Measurements from ENCODE around the gene IRAK1. TPM values are rescaled to one million over a fixed set of nuclear protein-coding genes. Genes with fewer than 3 reads are reported as not detected.

Gene IRAK1
- total and polyA plus RNA-seq, 9 of the 15 experiments (the other 6 are each of a cell fraction or from before 2014, with no cell fraction given), result 11.6 to 261 (median 91.6) TPM

GRCh38 chrX:154063234-154063633 lies 43.5 kb upstream of the IRAK1 start:
- no peaks in the 10 kb centered on the region for H3K27me3 ChIP-seq (ENCODE audit: control insufficient read depth in 2 of 2, insufficient read depth in 2 of 2, low read length in 2 of 2)
- intact Hi-C loops (cut with micrococcal nuclease), result no loop called here
- CTCF ChIA-PET (ENCODE audit: low intra/inter-chr PET ratio), result no interaction called here

GRCh38 chrX:154061801-154062200 lies 42.1 kb upstream of the IRAK1 start:
- CTCF ChIA-PET (ENCODE audit: low intra/inter-chr PET ratio), result no interaction called here
- in situ Hi-C loops (cut with MboI), result no loop called here
- no peak overlapping the region for H3K27ac ChIP-seq (ENCODE audit: extremely low read depth, low read depth, low read length)
- intact Hi-C loops (cut with micrococcal nuclease), result no loop called here
- DNase-seq (ENCODE audit: extremely low read depth in 1 of 4, low spot score in 3 of 4), result no peak
- peaks cover 93% of the 10 kb centered on the region for H3K79me2 ChIP-seq (ENCODE audit: control insufficient read depth, insufficient read depth, low read length)
- no peak overlapping the region for H2AFZ ChIP-seq (ENCODE audit: low read depth, low read length)
- H3K9me3 ChIP-seq (replicated peaks; ENCODE audit: control insufficient read depth, insufficient read depth, low read depth, low read length), result no peaks in the 10 kb centered on the region
- H3K4me3 ChIP-seq, result no peak overlapping the region
- FAIRE-seq, result no peak
- no TSS peak for BruUV-seq (replicated peaks)
- peak; percentile 54 for ATAC-seq
- H4K20me1 ChIP-seq (replicated peaks; ENCODE audit: control insufficient read depth, insufficient read depth, low read length), result peaks cover 31% of the 10 kb centered on the region
- WGBS (ENCODE audit: insufficient coverage, low coverage, missing lambda C conversion rate), result 67% methylated on average over 8 of the region's 8 CpGs
- peak overlapping the region in 1 of 2 experiments; percentile 28; a peak in 1 of 4 replicates for H3K9ac ChIP-seq (ENCODE audit: insufficient read depth in 1 of 2, low read depth in 2 of 2, low read length in 2 of 2)
- peaks cover 2 to 7% of the 10 kb centered on the region in 2 experiments; a peak in 3 of 5 replicates for H3K4me1 ChIP-seq (replicated peaks in 1 of 2; ENCODE audit: control insufficient read depth in 2 of 2, insufficient read depth in 2 of 2, low read length in 2 of 2)
- H3K9me1 ChIP-seq (ENCODE audit: control insufficient read depth, insufficient read depth, low read length), result no peaks in the 10 kb centered on the region
- H3K4me2 ChIP-seq (ENCODE audit: insufficient read depth, low read length), result no peak overlapping the region
- H3K36me3 ChIP-seq (ENCODE audit: control insufficient read depth, insufficient read depth, low read length), result peaks cover 50% of the 10 kb centered on the region
- POLR2A ChIA-PET, result interaction anchor here (0.8 to 1.0 kb wide), 2 partner anchors 9 to 243 kb away, joined by 3 to 4 read pairs; no protein-coding TSS in a partner anchor
- H3K27me3 ChIP-seq (ENCODE audit: control insufficient read depth in 2 of 2, insufficient read depth in 2 of 2, low read length in 2 of 2), result no peaks in the 10 kb centered on the region
- TF ChIP-seq KDM2B (CRISPR knock-in tag; IDR thresholded peaks at IDR 0.05), result no peak
- no peak for TF ChIP-seq IFI16 (CRISPR knock-in tag; IDR thresholded peaks at IDR 0.05)
- TF ChIP-seq ZBTB8A (IDR thresholded peaks at IDR 0.05; ENCODE audit: partially characterized antibody), result no peak
- TF ChIP-seq DDX20 (tag; IDR thresholded peaks at IDR 0.05; ENCODE audit: low read depth), result no peak
- TF ChIP-seq KLF16 (IDR thresholded peaks at IDR 0.05), result no peak
- TF ChIP-seq PTTG1 (tag; IDR thresholded peaks at IDR 0.05; ENCODE audit: low read depth), result no peak
- no peak for TF ChIP-seq ZNF212 (CRISPR knock-in tag; IDR thresholded peaks at IDR 0.05)
- TF ChIP-seq RBM39 (optimal IDR thresholded peaks at IDR 0.05; ENCODE audit: low read depth, low read length), result no peak
- TF ChIP-seq NR1H2 (CRISPR knock-in tag; IDR thresholded peaks at IDR 0.05), result no peak
- TF ChIP-seq CSDE1 (IDR thresholded peaks at IDR 0.05), result no peak
- no peak for TF ChIP-seq ZNF133 (CRISPR knock-in tag; IDR thresholded peaks at IDR 0.05)
- TF ChIP-seq GATAD2A (IDR thresholded peaks at IDR 0.05), result no peak
- TF ChIP-seq SAFB2 (IDR thresholded peaks at IDR 0.05; ENCODE audit: borderline replicate concordance, low read depth, low read length, severe bottlenecking), result no peak

More at GRCh38 chrX:154063234-154063633, 43.5 kb upstream of the IRAK1 start:
- no peak overlapping the region for H3K4me2 ChIP-seq (ENCODE audit: insufficient read depth, low read length)
- no peak for FAIRE-seq
- no peak overlapping the region for H2AFZ ChIP-seq (ENCODE audit: low read depth, low read length)
- POLR2A ChIA-PET, result interaction anchor here (0.7 kb wide), 1 partner anchor 712 kb away, joined by 3 read pairs; no protein-coding TSS in a partner anchor
- in situ Hi-C loops (cut with MboI), result no loop called here
- H3K27ac ChIP-seq (ENCODE audit: extremely low read depth, low read depth, low read length), result no peak overlapping the region
- H3K9me1 ChIP-seq (ENCODE audit: control insufficient read depth, insufficient read depth, low read length), result no peaks in the 10 kb centered on the region
- H3K4me3 ChIP-seq, result no peak overlapping the region
- peaks cover 39% of the 10 kb centered on the region for H4K20me1 ChIP-seq (replicated peaks; ENCODE audit: control insufficient read depth, insufficient read depth, low read length)
- peaks cover 36% of the 10 kb centered on the region for H3K36me3 ChIP-seq (ENCODE audit: control insufficient read depth, insufficient read depth, low read length)
- TF ChIP-seq PKNOX1 (IDR thresholded peaks at IDR 0.05) (peak; percentile 81), STAT5A (IDR thresholded peaks at IDR 0.05; ENCODE audit: borderline replicate concordance, low read length) (no peak), PHF21A (IDR thresholded peaks at IDR 0.05; ENCODE audit: borderline replicate concordance, low read depth) (no peak), C11orf30 (IDR thresholded peaks at IDR 0.05; ENCODE audit: low read depth) (no peak)
- no peak overlapping the region for H3K9ac ChIP-seq (ENCODE audit: insufficient read depth in 1 of 2, low read depth in 2 of 2, low read length in 2 of 2)
- 87% methylated on average over 4 of the region's 4 CpGs for WGBS (ENCODE audit: insufficient coverage, low coverage, missing lambda C conversion rate)
- no TSS peak for BruUV-seq (replicated peaks)
- peaks cover 10% of the 10 kb centered on the region in 2 experiments; a peak in 4 of 5 replicates for H3K4me1 ChIP-seq (replicated peaks in 1 of 2; ENCODE audit: control insufficient read depth in 2 of 2, insufficient read depth in 2 of 2, low read length in 2 of 2)
- H3K9me3 ChIP-seq (replicated peaks; ENCODE audit: control insufficient read depth, insufficient read depth, low read depth, low read length), result no peaks in the 10 kb centered on the region
- no peak for ATAC-seq
- peaks cover 93% of the 10 kb centered on the region for H3K79me2 ChIP-seq (ENCODE audit: control insufficient read depth, insufficient read depth, low read length)
- no peak for DNase-seq (ENCODE audit: extremely low read depth in 1 of 4, low spot score in 3 of 4)
